ENCODE measurements around the gene UBE2S.
"Not testable (repeated sequence)": the region's sequence is repeated elsewhere in the genome, so short reads cannot be mapped to it uniquely, and the experiment has no call there.

The UBE2S gene

DNA sequence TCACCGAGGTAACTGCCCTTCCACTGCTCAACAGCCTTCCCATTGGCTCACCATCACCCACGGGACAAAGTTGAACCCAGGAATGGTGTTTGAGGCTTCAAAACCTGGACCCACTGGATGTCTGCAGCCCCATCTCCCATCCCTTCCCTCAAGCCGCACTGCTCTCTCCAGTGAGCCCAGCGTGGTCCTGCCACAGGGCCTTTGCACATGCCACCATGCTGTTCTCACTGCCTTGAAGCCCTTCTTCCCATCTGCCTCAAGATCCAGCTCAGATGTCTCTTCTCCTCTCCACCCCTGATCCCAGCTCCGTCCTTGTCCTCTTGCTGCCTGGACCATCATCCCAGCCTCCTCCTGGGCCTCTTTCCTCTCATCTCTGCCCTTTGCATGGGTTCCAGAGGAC, 31.5 kb upstream of the UBE2S start:
- DNase-seq = no peak

DNA sequence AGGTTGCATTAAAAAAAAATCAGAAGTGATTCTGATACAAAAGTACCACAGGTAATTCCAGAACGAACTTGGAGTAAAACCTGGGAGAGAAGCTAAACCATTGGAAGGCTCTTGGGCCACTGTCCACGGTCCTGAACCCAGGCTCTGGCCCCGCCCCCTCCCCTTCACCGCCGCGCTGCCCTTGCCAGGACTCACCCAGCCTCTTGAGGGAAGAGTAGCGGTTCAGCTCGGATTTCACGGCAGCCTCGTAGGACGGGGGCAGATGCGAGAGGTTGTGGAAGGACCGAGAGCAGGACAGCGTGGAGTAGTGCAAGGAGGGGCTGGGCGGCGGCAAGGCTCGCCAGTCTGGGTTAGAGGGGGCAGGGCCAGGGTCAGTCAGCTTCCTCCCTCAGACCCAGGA, 29.8 kb upstream of the UBE2S start:
- peak; percentile 48 for DNase-seq

DNA sequence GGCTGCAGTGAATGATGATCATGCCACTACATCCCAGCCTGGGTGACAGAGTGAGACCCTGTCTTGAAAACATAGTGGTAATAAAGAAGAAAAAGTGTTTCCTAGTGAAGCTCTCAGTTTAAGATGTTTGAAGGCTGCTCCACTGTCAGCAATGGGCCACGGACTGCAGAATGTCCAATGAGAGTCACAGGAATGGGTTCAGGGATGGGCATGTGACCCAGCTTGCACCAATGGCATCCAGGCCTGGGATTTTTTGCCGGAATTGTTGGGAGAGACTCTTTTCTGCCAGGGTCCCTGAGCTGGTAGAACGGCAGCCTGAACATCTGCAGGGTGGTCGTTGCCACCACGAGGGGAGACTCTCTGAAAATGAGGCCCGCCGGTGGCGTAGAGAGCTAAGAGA, 29.3 kb upstream of the UBE2S start:
- DNase-seq = no peak

DNA sequence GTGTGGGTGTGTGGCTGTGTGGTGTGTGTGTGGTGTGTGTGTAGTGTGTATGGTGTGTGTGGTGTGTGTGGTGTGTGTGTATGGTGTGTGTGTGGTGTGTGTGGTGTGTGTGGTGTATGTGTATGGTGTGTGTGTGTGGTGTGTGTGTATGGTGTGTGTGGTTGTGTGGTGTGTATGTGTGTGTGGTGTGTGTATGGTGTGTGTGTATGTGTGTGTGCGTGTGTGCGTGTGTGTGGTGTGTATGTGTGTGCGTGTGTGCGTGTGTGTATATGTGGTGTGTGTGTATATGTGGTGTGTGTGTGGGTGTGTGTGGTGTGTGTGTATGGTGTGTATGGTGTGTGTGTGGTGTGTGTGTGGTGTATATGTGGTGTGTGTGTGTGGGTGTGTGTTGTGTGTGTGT, 27.4 kb upstream of the UBE2S start:
- DNase-seq = no peak

DNA sequence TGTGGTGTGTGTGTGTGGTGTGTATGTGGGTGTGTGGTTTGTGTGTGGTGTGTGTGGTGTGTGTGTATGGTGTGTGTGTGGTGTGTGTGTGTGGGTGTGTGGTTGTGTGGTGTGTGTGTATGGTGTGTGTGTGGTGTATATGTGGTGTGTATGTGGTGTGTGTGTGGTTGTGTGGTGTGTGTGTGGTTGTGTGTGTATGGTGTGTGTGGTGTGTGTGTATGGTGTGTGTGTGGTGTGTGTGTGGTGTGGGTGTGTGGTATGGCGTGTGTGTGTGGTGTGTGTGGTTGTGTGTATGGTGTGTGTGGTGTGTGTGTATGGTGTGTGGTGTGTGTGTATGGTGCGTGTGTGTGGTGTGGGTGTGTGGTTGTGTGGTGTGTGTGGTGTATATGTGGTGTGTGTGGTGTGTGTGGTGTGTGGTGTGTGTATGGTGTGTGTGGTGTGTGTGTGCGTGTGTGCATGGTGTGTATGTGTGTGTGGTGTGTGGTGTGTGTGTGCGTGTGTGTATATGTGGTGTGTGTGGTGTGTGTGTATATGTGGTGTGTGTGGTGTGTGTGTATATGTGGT, 26.9 kb upstream of the UBE2S start:
- DNase-seq = no peak

DNA sequence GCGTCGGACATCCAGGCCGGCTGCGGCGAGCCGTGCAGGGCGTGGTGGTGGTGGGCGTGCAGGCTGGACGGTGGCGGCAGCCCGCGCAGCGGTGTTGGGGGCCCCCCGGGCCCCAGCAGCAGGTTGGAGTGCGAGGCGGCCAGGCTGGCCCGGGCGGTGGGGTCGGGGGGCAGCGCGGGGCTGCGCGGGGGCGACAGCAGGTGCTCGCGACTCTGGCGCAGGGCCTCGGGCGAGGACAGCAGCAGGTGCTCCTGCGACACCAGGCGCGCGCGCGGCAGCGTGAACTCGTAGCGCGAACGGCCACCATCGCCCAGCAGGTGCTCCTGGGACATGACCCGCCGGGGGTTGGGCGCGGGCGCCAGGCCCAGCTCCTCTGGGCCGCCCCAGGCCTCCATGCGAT, 25.7 kb upstream of the UBE2S start:
- no peak for DNase-seq

DNA sequence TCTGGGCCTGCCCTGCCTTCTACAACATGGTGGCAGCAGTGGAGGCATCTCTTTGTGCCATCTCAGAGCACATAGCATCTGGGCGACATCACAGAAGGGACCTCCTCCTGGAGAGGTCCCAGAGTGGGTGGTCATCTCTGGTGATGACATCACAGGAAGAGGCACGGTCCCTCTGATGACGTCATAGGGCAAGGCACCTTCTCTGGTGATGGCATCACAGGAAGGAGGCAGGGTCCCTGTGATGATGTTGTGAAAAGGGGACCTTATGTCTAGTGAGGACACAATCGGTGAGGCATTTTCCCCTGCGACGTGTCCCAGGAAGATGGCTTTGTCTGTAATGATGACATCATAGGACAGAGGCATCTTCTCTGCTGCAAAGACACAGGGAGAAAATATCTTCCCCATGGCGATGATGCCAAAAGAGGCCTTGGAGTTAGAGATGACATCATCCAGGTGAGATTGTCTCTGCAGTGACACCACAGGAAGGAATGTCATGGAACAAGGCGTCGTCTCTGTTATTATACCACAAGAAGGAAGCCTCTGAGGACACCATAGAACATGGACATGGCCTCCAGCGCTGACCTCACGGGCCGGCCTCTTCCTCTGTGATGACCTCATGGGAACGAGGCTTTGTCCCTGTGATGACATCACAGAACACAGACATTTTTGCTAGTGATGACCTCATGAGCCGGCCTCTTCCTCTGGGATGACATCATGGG, 24.8 kb upstream of the UBE2S start:
- no peak for DNase-seq

DNA sequence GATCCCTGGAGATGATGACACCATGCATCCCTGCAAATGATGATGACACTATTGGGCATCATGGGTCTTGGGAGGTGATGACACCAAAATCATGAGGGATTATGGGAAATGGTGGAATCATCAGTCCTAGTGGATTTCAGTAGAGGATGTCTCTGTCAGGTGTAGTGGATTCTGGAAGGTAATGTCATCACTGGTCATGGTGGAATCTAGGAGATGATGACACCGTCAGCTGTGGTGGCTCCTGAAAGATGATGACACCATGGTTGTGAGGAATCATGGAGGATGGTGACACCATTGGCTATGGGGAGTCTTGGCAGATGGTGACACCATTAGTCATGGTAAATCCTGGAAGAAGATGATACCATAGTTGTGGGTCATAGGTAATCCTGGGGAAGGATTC, 23.6 kb upstream of the UBE2S start:
- DNase-seq = no peak

DNA sequence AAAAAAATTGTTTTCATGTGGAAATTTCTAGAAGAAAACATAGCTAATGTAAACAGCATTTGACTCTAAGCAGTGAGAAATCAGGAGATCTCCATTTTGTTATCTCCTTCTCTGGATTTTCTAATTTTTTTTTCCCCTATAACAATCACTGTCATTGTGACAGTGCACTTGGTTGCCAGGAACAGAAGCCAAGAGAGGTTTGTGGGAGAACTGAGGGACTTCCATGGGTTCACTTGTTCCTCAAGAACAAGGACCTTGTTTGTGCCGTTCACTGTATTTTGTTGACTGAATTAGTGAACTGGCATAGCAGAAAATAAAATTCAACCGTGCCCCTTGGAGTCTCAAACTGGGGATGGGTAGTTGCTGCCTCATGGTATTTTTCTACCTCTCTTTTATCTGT, 18.5 kb upstream of the UBE2S start:
- DNase-seq = no peak

DNA sequence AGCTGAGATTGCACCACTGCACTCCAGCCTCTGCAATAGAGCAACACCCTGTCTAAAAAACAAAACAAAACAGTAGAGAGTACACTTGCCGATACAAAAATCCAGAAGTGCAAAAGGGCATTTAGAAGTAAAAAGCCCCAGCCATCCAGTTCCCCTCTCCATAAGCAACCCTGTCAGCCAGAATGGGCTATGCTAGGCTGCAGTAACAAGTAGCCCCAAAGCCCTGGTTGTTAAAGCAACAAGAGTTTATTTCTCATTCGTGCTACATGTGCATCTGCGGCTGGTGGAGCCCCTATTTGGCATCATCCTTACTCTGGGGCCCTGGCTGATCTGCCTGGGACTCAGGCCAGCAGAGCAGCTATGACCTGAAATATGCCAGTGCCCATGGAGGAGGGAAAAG, 16.9 kb upstream of the UBE2S start:
- no peak for DNase-seq

DNA sequence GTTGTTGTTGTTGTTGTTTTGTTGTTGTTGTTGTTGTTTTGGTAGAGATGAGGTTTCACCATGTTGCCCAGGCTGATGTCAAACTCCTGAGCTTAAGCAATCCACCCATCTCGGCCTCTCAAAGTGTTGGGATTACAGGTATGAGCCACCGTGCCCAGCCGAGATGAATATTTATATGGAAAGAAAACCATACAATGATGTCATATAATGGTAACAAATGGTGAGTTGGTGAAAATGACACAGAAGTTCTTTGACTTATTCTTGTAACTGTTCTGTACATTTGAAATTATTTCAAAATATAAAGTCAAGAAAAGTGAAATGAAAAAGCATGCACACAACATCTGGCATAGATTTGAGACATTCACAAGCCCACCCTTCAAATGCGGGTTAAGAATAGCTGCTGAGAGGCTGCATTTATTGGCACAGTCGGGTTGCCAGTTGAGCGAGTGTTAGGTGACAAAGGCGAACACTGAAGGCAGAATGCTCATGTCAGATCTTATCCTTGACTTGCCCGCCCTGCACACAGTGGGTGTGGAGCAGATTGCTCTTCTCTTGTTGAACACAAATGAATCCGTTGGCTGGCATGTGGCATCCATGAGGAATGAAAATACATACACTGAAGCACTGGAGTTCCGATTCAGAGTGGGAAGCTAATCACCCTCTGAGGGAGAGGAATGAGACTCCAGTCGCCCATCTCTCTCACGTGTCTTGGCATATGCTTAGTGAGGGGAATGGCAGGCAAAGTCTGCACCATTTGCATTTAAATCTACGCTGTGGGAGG, 15.8 kb upstream of the UBE2S start:
- no peak for DNase-seq

DNA sequence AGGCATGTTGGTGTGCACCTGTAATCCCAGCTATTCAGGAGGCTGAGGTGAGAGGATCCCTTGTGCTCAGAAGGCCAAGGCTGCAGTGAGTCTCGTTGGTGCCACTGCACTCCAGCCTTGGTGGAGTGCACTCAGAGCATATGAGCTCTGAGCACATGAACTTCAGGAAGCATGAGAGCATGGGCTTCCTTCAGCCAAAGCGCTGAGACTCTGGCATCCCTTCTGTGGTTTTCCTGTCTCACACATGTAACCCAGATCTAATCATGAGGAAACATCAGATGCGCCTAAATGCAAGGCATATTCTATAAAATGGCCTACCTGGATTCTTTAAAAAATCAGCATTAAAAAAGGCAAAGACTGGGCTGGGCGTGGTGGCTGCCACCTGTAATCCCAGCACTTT, 13.7 kb upstream of the UBE2S start:
- not testable (repeated sequence) for DNase-seq

DNA sequence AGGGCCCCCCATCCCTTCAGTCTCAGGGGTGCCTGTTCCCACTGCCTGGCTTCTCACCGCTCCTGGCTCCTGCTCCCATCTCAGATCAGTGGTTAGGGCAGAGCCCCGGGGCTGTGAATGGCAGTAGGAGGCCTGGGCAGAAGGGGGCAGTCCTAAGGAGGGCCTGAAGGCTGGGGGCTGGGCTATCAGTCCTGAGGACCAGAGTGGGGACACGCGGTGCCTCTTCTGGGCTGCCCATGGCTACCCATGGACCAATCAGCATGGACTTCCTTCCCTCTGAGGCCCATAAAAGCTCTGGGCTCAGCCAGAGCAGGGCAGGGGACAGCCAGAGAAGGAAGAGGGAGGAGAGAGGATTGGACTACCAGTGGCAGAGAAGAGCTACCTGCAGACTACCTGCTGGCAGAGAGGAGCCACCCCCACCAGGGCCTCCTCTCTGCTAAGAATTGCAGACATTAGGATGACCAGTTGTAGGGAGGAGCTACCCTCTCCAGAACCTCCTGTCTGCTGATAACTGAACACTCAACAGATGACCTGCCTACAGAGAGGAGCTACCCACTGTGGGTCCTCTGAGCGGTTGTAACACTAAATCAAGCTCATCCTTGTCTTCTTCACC, 12.1 kb upstream of the UBE2S start:
- DNase-seq = no peak

DNA sequence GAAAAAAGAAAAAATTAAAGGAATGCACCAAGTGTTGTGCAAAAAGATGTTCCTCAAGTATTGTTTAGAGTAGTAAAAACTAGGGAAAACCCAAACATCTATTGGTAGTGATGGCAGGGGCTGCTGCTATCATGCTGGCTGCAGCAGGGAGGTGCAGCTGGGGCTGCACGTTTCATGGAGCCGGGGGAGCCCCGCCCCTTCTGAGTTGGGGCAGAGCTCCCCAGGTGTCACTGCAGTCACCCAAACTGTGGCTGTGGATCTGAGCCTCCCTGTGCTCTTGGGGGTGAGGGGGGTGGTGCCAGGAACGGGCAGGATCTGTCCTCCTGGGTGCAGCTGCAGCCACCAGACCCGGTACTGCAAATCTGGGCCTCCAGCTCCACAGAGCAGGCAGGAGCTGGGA, 11.5 kb upstream of the UBE2S start:
- DNase-seq = no peak

DNA sequence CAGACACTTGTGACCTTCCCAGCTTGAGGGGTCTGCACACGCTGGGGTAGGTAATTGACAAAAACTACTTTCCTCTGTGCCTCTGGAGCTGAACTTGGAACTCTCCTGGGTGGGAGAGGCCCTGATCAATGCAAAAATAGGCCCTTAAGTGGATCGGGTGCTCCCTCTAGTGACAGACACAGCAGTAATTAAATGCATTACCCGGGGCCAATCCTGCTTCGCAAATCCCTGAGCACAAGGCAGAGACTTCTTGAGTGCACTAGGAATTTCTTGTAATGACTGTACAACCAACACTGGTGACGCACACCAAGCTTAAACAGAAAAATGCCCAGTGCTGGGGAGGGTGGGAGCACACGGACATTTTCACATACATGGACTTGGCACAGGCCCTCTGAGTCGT, 10.6 kb upstream of the UBE2S start:
- DNase-seq = peak; percentile 63

DNA sequence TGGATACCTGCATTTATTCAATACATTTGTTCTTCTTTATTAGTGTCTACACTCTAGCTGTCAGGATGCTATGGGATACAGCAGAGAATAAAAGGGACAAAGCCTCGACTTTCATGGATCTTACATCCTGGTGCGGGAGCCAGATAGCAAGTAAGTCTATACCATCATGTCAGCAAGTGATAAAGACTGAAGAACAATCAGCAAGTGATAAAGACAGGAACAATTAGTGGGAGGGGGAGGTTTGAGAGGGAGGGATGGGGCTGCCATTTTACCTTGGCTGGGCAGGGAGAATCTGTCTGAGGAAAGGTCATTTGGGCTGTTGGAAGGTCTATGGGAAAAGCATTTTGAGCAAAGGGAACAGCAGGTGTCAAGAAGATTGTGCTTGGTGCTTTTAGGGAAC, 2.6 kb upstream of the UBE2S start:
- no peak for DNase-seq

DNA sequence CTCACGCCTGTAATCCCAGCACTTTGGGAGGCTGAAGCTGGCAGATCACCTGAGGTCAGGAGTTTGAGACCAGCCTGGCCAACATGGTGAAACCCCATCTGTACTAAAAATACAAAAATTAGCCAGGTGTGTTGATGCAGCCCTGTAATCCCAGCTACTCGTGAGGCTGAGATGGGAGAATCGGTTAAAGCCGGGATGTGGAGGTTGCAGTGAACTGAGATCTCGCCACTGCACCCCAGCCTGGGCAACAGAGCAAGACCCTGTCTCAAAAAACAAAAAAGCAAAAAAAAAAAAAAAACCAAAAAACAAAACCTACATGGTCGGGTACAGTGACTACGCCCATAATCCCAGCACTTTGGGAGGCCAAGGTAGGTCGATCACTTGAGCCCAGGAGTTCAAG, 1.6 kb upstream of the UBE2S start:
- DNase-seq = not testable (repeated sequence)

DNA sequence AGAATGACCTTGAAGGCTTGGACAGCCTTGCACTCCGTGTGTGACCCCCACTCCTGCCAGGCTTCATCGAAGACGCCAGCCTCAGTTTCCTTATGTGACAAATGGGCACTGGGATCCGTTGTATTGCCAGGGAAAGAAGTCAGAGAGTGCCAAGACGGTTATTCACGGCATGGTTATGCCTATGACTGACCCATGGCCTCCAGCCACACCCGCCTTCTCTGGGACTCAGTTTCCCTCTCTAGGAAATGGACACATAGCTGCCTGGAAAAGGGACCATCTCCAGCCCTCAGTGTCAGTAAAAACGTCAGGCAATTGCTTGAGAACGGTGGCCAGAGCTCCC, 915 bp upstream of the UBE2S start:
- no peak for DNase-seq

DNA sequence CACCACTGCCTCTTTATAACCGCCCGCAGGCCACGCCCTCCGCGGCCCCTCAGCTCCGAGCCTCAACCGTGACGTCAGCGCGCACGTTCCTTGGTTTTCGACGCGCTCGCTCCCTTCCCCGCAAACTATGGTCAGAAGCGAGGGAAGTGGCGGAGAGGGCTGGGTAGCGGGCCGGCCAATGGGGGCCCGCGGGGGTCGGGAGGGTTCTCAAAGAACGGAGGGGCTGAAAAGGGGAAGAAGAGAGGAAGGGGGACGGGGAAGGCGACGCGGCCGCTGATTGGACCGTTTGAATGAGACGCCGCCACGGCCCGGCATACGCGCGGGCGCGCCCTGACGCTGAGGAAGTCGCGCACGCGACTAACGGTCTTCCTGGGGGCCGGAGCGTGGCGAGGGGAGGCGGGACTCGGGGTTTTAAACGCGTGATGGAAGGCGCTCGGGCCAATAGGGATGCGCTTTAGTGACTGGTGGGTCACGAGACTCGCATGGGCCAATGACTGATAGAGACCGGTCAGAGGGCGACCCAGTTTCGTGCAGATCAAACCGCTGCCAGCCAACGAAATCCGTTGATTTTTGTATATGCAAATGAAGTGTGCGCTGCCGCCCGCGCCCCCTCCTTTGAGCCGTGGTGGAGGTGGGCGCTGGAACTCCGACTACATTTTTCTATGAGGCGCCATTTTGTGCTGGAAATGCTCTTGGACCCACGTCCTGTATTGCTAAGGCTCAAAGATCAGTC, 378 bp upstream of the UBE2S start:
- DNase-seq = peak; percentile 97

DNA sequence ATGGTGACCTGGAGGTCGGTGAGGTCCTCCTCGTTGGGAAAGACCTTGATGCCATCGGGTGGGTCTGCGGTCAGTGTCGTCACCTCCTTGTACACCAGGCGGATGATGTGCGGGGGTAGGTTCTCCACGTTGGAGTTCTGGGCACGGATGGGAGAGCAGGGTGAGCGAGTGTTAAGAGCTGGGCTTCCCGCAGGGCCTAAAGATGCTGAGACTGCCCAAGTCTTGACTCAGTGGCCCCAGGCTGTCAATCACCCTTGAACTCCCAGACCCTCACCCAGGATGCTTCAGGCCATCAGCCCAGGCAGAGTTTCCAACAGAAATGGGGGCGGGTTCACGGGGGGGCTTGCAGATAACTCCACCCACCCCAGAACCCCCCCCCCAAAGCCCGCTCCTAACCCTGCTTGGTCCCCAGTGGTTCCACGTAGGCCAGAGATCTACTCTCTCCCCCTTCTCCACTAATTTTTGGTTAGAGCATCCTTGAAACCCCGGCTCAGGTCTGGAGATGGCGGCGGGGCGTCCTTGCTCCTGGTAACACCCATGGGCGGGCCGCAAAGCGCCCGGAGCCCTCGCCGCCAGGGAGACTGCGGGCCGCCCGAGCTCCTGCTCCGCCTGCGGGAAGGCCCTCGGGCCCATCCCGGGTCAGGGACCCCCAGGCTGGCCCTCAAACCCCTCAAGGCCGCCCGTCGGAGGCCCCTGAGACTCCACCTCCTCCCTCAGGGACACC, 600 bp downstream of the UBE2S start:
- no peak for DNase-seq

DNA sequence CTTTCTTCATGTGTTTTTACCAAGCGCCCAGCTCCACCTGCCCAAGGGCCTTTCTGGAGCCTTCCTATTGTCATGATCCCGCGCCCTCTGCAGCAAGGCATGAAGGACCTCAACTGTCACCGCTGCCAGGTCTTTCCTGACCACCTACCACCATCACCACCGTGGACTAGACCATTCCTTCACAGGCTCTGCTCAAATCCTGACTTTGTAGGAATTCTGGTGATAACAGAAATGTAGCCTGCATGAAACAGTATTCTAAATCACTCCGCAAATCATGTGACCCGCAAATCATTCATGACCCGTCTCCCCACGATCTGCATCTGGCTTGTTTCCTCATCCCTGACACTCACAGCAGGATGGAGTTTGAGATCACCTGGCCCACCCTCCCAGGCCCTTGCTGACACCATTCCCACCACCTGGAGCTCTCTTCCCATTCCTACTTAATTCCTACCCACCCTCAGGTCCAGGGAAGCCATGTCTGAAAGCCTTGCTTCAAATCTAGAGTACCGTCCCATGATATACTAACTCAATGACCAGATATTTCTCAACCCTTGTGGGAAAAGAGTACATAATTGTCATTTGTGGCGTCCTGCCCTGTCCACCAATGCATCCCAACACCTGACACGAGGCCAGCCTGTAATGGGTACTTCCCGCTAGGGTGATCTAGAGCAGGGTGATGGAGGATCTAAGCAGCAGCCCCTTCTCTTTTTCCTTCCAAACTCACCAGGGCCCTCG, 1.3 kb downstream of the UBE2S start:
- DNase-seq = no peak

DNA sequence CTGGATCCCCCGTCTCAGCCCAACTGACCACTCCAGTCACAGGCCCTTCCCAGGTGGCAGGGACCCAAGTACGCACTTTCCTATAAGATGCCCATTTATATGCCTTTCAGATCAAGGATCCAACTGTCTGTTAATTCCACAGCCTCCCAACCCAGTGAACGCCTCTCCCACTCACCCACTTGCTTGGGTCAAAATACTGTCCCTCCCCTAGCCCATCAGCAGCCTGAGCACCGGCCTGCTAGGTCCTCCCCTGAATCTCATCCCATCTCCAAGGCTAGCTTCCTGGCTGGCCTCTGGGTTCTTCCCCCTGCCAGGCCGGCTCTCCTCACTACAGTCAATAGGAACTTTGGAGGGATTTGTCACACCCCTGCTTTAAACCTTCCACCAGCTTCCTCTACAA, 1.9 kb downstream of the UBE2S start:
- no peak for DNase-seq
